HG03342 (cell line): Measurements from ENCODE around the gene ETFDH.
"Not testable (repeated sequence)": the region's sequence is repeated elsewhere in the genome, so short reads cannot be mapped to it uniquely, and the experiment has no call there.

ENCODE experiments used
- ATAC-seq: cut with Tn5 transposase; IDR thresholded peaks from one replicate; pipeline ENCODE4 v1.9.1; 2021; ENCODE audit warnings: mild to moderate bottlenecking, moderate library complexity; ENCODE audit not compliant: unreplicated experiment

Gene ETFDH

DNA sequence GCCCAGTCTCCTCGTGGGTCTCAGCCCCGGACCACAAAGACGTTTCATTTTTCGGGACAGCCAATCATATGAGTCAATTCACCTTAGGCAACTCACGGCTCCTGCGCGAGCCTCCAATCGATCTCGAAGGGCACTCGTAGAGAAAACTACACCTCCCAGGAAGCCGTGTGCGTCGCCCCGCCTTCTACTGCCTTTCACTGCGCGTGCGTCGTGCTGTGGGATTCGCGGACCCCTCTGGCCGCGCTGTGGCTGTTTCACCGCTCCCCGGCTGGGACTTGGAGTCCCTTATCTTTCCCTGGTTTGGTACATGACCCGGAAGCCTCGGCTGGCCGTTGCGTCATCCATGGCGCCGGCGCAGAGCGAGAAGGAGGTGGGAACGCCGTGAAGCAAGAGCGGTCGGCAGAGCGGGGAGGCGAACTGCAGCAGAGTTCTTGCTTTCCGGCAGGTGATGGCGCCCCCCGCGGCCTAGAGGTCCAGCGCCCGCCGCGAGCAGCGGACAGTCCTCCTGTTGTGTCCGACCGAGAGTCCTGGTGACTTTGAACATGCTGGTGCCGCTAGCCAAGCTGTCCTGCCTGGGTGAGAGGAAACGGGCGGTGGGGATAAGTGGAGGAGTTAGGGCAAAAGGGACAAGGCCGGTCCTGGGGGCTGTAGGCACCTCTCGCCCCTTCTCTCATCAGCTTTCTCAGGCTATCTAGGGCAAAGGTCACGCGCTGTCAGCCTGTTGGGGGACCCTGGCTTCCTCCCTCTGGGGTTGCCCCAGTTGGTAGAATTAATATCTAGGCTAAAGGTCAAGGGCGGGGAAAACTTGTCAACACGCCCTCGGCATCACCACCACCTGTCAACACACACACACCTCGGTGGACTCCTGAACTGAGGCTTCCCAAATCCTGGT, at the start of gene ETFDH:
TSS of gene ETFDH (plus strand) at position 382 of the 892 bp plus-strand sequence. CDS start at position 543, 161 bp downstream.
- ATAC-seq = peak; percentile 87

DNA sequence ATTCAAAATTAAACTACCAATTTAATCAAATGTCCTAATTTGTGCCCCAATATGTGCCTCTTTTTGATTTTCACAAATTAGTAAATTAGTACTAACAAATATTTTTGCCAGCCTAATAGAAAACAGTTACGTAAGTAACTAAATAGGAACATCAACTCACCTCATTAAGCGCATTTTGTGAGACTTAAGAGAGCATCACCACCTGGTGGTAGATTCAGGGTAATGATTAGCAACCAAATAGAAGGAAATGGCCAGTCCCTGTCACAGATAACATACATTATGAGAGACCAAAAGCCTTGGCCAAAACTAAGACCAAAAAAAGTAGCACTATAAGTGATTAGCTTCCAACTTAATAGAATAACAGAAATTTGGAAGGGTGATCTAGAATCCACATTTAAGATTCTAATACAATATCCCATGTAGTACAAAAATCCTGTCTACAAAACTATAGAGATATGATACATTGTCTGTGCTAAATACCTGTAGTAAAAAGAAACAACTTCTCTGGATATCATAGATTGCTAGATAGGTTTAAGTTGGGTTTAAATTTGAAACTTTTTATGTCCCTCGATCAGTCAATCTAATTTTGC, 47.1 kb upstream of the ETFDH start:
- peak; percentile 90 for ATAC-seq

DNA sequence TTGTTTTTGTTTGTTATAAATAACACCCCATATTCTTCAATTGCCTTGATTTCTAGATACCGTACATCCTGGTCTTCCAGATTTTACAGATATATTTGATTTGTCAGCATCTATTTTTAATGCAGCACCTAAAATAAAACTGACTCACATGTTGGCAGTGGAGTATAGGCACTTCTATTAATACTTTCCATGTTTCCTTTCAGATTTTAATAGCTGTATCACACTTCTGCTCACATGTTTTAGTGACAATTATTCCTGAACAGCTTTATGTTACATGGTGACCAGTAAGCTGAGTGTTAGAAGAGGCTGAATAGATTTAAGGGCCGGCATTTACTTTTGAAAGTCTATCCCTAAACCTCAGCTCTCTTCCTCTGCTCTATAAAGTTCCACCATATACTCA, 46.6 kb upstream of the ETFDH start:
- no peak for ATAC-seq

DNA sequence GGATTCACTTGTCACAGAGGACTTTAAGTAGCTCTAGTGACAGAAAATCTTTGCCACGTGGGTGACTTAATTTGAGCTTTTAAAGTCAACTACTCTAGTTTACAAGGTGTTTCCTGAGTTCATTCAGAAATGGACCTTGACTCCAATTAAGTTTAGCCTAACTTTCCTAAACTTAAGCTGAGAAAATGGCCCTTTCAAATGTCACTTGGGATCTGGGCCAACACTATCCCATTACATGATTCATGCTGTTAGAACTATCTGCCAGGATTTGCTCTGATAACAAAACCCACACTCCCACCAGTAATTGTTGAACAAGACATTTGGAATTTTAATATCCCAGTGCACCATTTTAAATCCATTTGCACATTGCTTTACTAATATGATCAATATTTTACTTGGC, 41.2 kb upstream of the ETFDH start:
- no peak for ATAC-seq

DNA sequence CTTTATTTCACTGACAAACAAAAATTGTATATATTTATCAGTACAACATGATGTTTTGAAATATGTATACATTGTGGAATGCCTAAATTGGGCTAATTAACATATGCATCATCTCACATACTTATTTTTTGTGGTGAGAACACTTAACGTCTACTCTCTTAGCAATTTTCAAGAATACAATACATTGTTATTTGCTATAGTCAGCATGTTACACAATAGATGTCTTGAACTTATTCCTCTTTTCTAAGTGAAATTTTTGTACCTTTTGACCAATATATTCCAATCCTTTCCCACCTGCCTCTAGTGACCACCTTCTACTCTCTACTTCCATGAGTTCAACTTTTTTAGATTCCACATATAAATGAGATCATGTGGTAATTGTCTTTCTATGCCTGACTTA, 35.5 kb upstream of the ETFDH start:
- ATAC-seq = no peak

DNA sequence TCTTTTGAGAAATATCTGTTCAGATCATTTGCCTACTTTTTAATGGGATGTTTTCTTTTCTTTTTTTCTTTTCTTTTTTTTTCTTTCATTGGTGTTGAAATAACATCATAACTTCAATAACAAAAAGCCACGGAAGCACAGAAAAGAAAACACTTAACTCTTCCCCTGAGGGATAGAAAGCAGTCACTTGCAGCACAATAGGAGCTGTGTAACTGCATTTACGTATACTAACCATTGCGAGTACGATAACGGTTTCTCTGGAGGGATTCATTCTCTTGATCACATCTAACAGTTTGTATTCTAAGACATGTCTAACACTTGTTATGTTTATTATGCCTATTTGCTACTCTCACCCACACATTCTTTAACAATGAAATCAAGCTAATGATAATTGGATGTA, 27.7 kb upstream of the ETFDH start:
- ATAC-seq = no peak

DNA sequence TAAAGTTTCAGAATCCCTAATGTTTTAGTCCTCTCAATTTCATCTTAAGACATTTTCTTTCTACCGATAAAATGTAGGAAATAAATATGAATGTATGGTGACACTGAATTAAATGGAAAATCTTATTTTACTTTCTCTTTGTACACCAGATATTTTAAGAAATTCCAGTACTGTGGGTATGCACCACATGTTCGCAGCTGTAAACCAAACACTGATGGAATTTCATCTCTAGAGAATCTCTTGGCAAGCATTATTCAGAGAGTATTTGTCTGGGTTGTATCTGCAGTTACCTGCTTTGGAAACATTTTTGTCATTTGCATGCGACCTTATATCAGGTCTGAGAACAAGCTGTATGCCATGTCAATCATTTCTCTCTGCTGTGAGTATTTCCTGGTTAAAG, 27.3 kb upstream of the ETFDH start:
- no peak for ATAC-seq

DNA sequence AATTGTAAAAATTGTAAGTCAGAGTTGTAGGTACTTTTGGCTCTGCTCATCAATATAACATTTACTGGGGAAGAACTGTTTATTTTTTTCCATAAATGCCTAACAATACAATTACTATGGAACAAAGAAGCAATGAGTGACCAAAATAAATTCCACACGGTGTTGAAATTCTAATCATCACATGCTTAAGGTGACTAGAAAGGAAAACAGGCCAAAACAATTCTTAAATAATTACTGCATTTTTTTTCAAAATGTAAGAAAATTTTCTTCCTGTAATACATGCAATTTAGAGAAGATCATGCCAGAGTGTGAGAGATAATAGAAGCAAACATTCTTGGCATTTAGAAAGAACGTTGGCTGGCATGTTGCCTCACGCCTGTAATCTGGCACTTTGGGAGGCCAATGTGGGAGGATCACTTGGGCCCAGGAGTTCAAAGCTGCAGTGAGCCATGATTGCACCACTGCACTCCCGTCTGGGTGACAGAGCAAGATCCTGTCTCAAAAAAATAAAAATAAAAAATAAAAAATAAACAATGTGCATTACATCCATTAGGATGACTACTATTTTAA, 22.9 kb upstream of the ETFDH start:
- ATAC-seq = no peak

DNA sequence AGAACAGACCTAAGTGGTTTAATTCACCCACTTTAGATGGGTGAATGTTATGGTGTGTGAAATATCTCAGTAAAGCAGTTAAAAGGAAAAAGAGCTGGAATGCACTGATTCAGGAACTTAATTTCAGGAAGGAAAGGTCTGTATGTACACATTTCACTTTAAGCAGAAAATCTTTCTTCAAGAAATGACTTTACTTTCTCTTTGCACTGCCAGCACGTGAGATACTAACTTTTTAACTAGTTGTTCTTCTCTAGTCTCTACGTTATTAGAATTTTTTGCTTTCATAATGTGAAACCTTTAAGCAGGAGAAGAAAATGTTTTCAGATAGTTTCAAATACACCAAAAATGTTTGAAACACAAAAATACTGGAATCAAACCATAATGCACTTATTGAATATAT, 19.2 kb upstream of the ETFDH start:
- ATAC-seq = no peak

DNA sequence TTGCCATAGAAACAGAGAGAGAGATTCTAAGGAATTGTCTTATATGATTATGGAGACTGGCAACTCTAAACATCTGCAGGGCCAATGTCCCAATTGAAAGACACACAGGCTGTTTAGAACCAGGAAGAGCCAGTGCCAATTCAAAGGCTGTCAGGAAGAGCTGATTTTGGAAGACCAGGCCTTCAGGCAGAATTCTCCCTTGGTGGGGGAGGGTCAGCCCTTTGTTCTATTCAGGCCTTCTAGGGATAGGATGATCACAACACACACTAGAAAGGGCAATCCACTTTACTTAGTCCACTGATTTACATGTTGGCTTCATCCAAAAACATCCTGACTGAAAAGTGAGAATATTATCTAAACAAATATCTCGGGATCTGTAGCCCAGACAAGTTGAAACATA, 15.7 kb upstream of the ETFDH start:
- ATAC-seq = no peak

DNA sequence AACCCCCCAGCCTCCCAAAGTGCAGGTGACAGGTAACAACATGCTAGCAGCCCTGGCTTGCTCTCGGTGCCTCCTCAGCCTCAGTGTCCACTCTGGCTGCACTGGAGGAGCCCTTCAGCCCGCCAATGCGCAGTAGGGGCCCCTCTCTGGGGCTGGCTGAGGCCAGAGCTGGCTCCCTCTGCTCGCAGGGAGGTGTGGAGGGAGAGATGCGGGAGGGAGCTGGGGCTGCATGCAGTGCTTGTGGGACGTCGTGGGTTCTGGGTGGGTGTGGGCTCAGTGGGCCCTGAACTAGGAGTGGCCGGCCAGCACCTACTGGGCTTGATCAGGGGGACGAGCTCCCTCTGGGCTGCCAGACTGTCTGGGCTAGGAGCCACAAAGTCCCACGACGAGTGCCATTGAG, 14.8 kb upstream of the ETFDH start:
- no peak for ATAC-seq

DNA sequence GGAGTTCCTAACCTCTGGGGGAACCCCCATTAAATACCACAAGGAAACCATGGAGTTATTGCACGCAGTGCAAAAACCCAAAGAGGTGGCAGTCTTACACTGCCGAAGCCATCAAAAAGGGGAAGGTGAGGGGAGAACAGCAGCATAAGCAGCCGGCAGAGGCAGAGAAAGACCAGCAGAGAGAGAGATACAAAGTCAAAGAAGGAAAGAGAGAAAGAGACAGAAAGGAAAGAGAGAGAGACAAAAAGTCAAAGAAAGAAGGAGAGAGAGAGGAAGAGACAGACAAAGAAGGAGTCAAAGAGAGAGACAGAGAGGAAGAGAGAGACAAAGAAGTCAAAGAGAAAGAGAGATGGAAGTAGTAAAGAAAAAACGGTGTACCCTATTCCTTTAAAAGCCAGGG, 8.8 kb upstream of the ETFDH start:
- ATAC-seq = not testable (repeated sequence)

DNA sequence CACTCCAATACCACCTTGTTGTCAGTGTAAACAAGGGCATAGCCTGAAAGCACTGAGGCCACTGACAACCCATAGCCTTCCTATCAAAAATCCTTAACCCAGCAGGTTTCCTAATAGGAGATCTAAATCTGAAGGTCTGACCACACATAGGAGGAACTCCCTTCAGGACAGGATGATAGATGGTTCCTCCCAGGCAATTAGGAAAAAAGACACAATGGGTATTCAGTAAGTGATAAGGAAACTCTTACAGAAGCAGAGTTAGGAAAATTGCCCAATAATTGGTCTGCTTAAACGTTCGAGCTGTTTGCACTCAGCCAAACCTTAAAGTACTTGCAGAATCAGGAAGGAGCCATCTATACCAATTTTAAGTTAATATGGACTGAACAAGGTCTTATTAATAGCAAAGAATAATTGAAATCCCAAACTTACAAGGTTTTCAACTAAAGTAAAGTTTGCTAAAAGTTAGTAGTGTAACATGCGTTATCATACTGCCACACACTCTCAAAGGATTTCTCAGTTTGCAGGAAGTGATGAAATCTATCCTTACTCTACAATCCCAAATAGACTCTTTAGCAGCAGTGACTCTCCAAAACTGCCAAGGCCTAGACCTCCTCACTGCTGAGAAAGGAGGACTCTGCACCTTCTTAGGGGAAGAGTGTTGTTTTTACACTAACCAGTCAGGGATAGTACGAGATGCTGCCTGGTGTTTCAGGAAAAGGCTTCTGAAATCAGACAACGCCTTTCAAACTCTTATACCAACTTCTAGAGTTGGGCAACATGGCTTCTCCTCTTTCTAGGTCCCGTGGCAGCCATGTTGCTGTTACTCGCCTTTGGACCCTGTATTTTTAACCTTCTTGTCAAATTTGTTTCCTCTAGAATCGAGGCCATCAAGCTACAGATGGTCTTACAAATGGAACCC, 8.1 kb upstream of the ETFDH start:
- ATAC-seq = not testable (repeated sequence)

DNA sequence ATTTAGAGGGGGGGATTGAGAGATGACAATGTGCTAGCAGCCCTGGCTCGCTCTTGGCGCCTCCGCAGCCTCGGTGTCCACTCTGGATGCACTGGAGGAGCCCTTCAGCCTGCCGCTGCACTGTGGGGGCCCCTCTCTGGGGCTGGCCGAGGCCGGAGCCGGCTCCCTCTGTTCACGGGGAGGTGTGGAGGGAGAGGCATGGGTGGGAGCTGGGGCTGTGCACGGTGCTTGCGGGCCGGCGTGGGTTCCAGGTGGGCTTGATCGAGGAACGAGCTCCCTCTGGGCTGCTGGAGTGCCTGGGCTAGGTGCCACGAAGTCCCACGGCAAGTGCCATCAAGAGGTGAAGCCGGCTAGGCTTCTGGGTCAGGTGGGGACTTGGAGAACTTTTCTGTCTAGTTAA, 7.3 kb upstream of the ETFDH start:
- ATAC-seq = no peak

DNA sequence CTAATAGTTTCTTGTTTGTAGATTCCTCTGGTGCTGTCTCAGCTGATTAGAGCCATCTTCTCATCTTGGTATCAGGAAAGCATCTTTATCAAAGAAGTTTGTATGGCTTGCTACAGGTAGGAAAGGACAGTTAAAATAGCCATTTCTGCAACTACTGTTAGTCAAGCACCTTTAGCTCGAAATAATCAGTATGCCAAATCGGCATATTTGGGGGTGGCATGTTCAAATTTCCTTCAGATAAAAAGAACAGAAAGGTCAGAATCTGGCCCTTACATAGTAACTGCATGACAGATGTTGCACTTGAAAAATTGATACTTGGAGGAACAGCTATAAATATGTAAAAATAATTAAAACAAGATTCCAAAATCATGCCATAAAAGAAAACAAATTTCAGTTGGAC, 5.2 kb upstream of the ETFDH start:
- no peak for ATAC-seq

DNA sequence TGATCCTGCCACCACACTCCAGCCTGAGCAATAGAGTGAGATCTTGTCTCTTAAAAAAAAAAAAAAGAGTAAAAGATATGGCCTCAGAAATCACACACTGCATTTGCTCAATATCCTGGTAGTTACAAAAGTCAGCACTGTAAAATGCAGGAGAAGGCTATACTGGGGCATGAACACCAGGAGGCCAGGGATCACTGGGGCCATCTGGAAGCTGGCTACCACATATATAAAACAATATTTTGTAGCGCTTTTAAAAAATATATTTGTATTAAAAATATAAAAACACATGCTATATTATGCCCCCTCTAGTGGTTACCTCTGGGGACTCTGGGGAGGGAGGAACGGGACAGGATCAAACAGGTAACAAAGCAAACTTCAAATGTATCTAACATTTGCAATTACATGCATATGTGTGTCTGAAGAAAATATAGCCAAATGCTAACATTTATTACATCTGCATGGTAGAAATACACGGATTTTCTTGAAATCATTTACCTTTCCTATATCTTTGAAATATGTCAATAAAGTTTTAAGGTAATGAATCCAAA, 4.4 kb upstream of the ETFDH start:
- no peak for ATAC-seq

DNA sequence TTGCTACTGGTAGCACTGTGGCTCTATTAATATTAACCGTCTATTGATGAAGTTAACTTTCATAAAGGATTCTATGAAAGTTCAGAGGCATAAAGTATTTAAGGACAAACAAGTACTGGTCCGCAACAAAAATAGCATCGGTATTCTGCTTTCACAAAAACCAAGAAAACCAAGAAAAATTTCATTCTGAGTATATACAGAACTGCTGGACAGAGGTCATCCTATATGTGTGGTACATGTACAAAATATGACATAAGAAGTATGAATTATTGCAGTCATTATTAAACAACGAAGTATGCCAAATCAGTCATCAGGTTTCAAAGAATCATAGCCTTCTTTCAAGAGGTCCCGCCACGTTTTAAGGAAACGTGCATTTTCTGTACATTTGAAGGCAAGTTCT, 2.8 kb upstream of the ETFDH start:
- ATAC-seq = no peak

DNA sequence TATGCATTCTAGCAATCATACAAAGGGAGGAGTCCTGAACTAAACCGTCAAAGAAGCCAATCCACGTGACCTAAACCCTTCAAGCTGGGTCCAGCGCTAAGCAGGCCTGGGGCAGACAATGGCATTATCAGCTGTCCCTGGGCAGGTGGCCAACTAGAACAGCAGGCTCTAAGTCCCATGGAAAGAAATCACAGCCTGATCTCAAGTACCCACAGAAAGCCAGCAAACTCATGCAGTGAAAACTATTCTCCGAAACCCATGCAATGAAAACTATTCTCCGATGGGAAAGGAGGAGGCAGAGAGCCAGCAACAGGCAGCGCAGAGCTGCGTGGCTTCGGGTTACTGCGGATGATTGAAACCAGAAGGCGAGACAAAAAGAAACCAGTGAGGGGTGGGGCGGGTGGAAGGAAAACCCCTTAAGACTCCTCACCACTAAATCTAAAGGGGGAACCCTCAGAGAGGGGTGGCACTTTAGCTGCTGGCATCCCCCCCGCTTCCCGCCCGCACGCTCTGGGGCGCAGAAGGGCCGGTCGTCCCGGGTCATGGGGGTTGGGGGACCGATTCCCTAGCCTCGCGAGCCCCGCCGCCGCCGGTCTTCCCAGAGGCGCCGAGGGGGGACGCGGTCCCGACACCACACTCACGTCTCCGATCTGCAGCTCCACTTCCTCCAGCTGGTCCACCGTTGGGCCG, 976 bp upstream of the ETFDH start:
- peak; percentile 31 for ATAC-seq

DNA sequence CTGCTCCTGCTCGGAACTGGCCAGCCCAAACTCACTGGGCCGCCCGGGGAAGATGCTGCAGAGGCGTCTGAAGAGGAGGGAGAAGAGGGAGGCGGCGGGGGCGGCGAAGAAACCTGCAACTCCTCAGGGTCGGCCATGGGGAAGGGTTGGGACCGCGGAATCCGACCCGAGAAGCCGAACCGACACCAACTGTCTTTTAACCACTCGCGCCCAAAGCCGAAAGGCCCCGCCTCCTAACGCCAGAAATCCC, 506 bp upstream of the ETFDH start, which contains the start of gene C4orf46:
TSS of gene C4orf46 (minus strand) at position 223 of the 250 bp plus-strand sequence. CDS start at position 137, 86 bp downstream.
- ATAC-seq = peak; percentile 1

DNA sequence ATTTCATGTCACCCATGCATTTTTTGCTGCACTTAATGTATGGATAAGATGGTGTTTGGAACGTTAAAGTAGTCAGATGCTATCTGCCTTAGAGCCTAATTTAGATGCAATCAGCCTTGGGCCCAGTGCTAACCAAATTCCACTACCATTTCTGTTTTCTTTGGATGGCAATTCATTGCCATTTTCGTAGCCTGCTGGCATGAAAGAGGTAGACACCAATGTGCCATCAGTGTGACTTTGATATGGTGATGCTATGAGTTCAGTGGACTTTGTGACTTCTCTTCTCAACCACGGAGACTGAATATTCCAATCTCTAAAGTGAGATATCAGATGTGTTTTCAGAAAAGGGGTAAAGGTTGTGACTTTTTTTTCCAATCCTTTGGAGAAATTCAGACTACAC, 1.5 kb downstream of the ETFDH start:
- no peak for ATAC-seq
